Measurements from ENCODE around the gene SPTSSB. TPM values are rescaled to one million over a fixed set of nuclear protein-coding genes. Genes with fewer than 3 reads are reported as not detected.

Gene SPTSSB
- total and polyA plus RNA-seq, 2 experiments from 2014 or later = 5.0 to 6.9 TPM

- Histone ChIP-seq H3K36me3 (replicated peaks; ENCODE audit: insufficient read depth, low read depth) (no peaks in the 10 kb centered on the region), H3K4me1 (ENCODE audit: insufficient read depth) (no peaks in the 10 kb centered on the region), H3K4me3 (no peak overlapping the region), H3K27ac (no peak overlapping the region), H3K9me2 (replicated peaks; ENCODE audit: insufficient read depth) (no peaks in the 10 kb centered on the region), H3K27me3 (no peaks in the 10 kb centered on the region), H4K20me1 (ENCODE audit: insufficient read depth, poor library complexity, severe bottlenecking) (no peaks in the 10 kb centered on the region), H2AFZ (no peak overlapping the region), H3K4me2 (no peak overlapping the region), H3K9me3 (ENCODE audit: low read depth) (no peaks in the 10 kb centered on the region), H3K79me2 (no peaks in the 10 kb centered on the region)
- WGBS (ENCODE audit: low lambda C conversion rate, missing lambda C conversion rate) = 71% methylated on average over 4 of the region's 4 CpGs
- no peak for TF ChIP-seq EZH2phosphoT487 (IDR thresholded peaks at IDR 0.05; ENCODE audit: low read depth, severe bottlenecking, unreplicated experiment)
- no peak for TF ChIP-seq CTCF (IDR thresholded peaks at IDR 0.05; ENCODE audit: poor library complexity)
- no peak for TF ChIP-seq EZH2 (IDR thresholded peaks at IDR 0.05; ENCODE audit: borderline replicate concordance)
- DNase-seq (ENCODE audit: low spot score) = no peak
Observed at GRCh38 chr3:161400650-161401049, 29.3 kb upstream of the SPTSSB start.

- Histone ChIP-seq H3K27ac (peak overlapping the region; percentile 16), H3K4me1 (ENCODE audit: insufficient read depth) (peaks cover 11% of the 10 kb centered on the region), H3K9me3 (ENCODE audit: low read depth) (no peaks in the 10 kb centered on the region), H2AFZ (no peak overlapping the region), H3K79me2 (no peaks in the 10 kb centered on the region), H3K9me2 (replicated peaks; ENCODE audit: insufficient read depth) (no peaks in the 10 kb centered on the region), H3K4me2 (no peak overlapping the region), H3K36me3 (replicated peaks; ENCODE audit: insufficient read depth, low read depth) (no peaks in the 10 kb centered on the region), H4K20me1 (ENCODE audit: insufficient read depth, poor library complexity, severe bottlenecking) (no peaks in the 10 kb centered on the region), H3K27me3 (no peaks in the 10 kb centered on the region), H3K4me3 (no peak overlapping the region)
- 69% methylated on average over 6 of the region's 6 CpGs for WGBS (ENCODE audit: low lambda C conversion rate, missing lambda C conversion rate)
- TF ChIP-seq EZH2 (IDR thresholded peaks at IDR 0.05; ENCODE audit: borderline replicate concordance) (no peak), EZH2phosphoT487 (IDR thresholded peaks at IDR 0.05; ENCODE audit: low read depth, severe bottlenecking, unreplicated experiment) (no peak), CTCF (IDR thresholded peaks at IDR 0.05; ENCODE audit: poor library complexity) (no peak)
- no peak for DNase-seq (ENCODE audit: low spot score)
Observed at GRCh38 chr3:161395115-161396012, 24.0 kb upstream of the SPTSSB start.

- DNase-seq (ENCODE audit: low spot score) = no peak
- Histone ChIP-seq H2AFZ (no peak overlapping the region), H3K27me3 (no peaks in the 10 kb centered on the region), H3K9me2 (replicated peaks; ENCODE audit: insufficient read depth) (no peaks in the 10 kb centered on the region), H3K27ac (peak overlapping the region; percentile 2), H3K4me1 (ENCODE audit: insufficient read depth) (peaks cover 11% of the 10 kb centered on the region), H3K79me2 (no peaks in the 10 kb centered on the region), H3K4me2 (no peak overlapping the region), H3K9me3 (ENCODE audit: low read depth) (no peaks in the 10 kb centered on the region), H3K36me3 (replicated peaks; ENCODE audit: insufficient read depth, low read depth) (no peaks in the 10 kb centered on the region), H3K4me3 (no peak overlapping the region), H4K20me1 (ENCODE audit: insufficient read depth, poor library complexity, severe bottlenecking) (no peaks in the 10 kb centered on the region)
- WGBS (ENCODE audit: low lambda C conversion rate, missing lambda C conversion rate) = 83% methylated on average over 2 of the region's 2 CpGs
- TF ChIP-seq CTCF (IDR thresholded peaks at IDR 0.05; ENCODE audit: poor library complexity) = no peak
- TF ChIP-seq EZH2 (IDR thresholded peaks at IDR 0.05; ENCODE audit: borderline replicate concordance) = no peak
- TF ChIP-seq EZH2phosphoT487 (IDR thresholded peaks at IDR 0.05; ENCODE audit: low read depth, severe bottlenecking, unreplicated experiment) = no peak
Observed at GRCh38 chr3:161393803-161394202, 22.5 kb upstream of the SPTSSB start.

All from hepatocyte (in vitro differentiated cells).